GM10847 (cell line): ENCODE results near the gene CHIC1.

Experiments
- POLR2A ChIP-seq: IDR thresholded peaks from 2 replicates; pipeline ENCODE4 v1.6.1; 2011; ENCODE audit not compliant: insufficient read length; ENCODE audit errors: extremely low read depth

Gene CHIC1

DNA sequence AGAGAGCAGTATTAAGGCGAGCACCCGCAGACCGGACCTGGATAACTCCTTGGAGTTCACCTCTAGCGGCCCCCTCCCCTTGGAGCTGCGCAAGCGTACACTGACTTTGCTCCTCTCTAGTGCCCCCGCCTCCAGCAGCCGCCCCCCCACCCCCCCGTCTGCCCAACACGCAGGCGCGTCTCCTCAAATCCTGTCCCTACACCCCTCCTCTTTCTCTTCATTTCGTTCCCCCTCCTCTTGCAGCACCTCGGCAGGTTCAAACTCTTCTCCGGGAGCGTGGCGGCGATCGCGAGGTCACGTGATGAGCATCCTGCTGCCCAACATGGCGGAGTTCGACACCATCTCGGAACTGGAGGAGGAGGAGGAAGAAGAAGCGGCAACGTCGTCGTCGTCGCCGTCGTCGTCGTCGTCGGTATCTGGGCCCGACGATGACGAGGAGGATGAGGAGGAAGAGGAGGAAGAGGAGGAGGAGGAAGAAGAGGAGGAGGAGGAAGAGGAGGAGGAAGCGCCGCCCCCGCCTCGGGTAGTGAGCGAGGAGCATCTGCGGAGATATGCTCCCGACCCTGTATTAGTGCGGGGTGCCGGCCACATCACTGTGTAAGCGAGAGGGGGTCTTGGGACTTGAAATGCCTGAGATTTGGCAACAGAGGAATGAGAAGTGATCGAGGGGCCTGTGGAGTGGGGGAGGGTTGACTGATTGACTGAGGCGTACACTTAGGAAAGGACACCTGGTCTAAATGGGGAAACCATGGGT lies at the start of gene CHIC1:
Gene CHIC1 (plus strand): TSS at position 214 of the 754 bp plus-strand sequence. CDS start 88 bp downstream, at position 302.
- peak; percentile 39 for TF ChIP-seq POLR2A

DNA sequence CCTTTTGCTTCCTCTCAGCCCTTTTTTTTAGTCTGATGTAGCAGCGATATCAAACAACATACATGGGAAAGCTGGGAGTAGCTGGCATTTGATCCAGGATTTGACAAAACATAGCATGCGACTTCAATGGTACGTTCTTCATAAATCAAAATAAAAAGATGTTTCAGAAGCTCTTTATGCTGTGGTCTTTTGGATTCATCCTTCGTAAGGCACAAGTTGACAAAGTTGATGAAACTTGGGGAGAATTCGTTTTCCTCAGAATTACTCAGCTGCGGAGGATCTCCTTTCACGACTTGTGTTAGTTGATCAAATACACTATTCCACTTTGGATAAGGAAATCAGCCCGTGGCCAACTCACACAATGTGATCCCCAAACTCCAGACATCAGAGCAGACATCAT lies 38.1 kb upstream of the CHIC1 start:
- TF ChIP-seq POLR2A: no peak

DNA sequence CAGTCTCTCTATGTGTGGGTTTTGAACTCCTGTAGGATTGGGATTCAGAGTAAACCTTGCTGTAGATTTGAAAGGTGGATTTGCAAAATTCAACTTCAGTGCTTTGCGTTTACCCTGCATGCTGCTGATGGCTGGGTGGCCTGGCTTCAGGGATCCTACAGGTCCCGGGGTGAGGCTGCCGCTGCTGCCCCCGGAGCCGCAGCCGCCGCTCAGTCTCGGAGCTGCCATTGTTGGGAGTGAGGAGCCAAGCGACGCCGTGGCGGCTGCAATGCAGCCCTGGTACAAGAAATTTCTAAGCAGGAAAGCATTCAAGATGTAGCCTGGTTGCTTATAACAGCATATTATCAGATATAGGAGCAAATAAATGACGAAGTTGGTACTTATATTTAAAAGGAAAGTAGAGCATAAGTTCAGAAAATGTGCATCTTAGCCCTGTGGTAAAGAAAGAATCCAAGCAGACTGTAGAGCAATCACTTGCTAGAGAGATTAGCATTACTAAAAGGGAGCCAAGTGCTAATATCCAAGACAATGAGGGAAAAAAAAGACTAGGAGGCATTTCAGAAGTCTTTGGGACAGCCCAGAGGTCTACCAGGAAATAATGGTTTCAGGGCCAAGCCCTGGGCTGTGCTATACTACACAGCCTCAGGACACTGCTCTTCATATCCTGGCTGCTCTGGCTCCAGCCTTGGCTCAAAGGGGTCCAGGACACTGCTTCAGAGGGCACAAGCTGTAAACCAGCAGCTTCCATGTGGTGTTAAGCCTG lies 36.9 kb upstream of the CHIC1 start:
- TF ChIP-seq POLR2A: no peak

DNA sequence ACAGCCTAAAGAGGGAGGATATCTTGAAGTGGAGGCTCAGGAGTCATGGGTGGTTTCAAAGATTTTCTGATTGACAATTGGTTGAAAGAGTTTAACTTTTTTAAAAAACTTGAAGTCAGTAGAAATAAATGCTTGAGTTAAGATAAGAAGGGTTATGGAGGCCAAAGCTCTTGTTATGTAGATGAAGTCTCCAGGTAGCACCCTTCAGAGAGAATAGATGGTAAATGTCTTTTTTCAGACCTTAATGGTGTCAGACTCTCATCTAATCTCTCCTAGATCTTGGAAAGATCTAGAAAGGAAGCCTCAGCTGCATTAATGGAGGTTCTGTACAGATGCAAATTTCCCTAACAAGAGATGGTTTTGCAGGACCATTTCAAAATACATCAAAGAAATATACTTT lies 6.8 kb upstream of the CHIC1 start:
- no peak for TF ChIP-seq POLR2A

DNA sequence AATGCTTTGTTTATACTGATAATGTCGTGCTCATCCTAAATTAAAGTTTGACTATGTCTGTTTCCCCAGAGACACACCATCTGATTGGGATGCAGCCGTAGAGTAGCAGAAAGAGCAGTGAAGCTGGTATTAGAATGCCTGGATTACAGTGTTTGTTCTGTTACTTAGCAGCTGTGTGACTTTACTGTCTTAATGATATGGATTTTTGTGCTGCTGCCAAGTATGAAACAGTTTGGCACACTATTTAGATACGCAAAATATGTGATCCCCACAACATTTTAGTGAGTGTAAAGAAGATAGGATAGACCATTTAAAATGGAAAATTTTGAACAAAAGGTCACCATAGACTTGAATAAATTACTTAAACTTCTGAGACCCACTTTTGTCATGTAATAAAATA lies 1.2 kb upstream of the CHIC1 start:
- TF ChIP-seq POLR2A: no peak

DNA sequence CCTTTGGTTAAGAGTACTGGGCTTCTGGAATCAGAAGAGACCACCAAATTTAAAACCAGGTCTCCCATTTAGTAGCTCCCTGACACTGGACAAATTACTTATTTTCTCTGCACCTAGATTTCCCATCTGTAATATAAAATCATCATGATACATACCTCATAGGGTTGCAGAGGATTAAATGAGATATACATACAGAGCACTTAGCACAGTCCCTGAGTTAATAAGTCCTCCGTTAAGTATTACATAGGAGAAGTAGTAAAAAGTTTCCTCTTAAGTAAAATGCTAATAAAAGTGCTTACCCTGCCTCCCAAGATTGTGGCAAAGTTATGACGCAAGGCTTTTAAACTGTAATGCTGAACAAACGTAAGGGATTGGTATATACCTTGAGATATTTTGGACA lies 539 bp upstream of the CHIC1 start:
- no peak for TF ChIP-seq POLR2A

DNA sequence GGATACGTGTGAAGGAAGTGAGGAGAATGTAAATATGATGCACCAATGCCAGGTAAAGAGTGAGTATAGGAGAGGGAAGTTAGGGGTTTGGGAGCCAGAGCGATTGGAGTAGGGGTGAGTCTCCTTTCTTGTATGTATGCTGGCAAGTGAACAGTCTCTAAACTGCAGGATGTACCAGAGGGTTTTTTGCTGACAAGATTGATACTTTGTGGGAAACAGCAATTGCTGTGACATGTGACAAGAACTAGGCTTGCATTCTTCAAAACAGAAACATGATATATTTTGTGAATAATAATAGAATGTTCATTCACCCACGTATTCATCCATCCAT lies 706 bp downstream of the CHIC1 start:
- no peak for TF ChIP-seq POLR2A

DNA sequence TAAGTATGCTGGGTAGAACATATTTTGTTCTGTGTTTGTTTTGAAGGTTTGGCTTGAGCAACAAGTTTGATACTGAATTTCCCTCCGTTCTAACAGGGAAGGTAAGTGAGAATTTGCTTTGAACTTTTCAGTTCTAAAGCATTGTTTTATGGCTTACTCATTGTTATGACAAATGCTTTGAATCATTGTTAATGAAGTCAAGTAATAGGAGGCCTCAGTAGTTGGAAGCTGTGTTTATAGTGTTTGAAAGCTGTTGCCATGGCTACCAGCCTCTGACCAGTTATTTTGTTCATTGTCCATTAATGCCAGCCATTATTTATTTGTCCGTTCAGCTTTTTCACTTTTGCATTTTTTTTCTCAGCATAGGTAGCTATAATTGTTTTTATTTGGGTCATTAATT lies 14.4 kb downstream of the CHIC1 start:
- no peak for TF ChIP-seq POLR2A

DNA sequence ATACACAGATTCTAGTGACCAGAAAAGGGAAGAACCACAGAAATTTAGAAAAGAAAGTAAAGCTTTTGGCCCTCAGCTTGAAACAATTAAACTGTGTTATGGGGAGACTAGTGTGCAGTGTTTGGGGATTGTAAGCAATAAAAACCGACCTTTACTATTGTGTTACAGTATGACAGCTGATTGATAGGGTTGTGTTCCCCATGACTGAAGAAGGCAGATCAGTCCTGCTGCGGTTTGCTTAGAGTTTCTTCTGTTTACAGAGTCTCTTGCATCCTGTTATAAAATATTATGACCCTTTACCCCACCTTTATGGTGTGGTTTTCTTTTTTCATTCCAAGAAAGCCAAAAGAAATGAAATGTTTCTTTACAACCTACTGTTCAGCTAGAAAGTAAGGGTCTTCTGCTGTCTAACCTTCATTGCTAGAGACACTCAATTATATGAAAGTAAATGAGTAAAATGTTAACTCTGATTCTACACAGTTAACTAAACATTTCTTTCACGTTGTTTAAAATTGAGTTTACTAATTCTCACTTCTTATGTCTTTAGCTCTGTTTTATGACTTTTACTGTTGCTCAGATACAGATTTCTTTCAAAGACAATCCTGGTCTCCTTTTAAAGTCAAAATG lies 18.1 kb downstream of the CHIC1 start:
- no peak for TF ChIP-seq POLR2A

DNA sequence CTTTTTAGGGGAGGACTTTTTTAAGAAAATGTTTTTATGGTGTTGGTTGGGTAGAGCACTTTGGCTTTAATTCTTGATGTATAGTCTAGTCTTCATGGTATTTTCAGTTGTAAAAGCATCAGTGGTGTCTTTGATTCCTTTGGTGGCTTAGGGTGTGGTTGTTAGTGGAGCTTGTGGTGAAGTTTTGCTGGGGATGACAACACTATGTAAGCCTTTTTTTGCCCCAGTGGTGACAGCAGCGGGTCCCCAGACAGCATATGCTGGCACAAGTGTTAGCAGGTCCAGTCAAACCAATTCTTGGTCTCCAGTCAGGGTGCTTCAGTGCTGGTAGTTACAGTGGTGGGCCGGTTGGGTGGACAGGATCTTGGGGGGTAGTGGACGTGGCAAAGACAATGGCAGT lies 52.0 kb downstream of the CHIC1 start:
- TF ChIP-seq POLR2A: no peak

DNA sequence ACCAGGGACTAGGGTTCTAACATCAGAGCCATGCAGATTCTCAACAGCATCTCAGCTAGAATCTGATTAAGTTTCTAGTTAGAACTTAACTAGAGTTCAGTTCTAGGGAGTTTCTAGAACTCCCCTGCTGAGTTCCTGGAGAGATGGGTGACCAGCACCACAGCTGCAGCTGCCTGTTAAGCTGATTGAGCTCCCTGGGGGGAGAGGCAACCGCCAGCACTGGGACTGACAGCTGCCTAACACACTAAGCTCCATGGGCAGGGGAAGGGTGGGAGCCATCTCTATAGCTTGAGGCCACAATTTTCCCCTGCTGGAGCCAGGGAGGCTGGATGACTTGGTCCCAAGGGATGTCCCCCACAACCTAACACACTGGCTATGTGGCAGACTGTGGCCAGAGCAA lies 84.2 kb downstream of the CHIC1 start:
- no peak for TF ChIP-seq POLR2A

DNA sequence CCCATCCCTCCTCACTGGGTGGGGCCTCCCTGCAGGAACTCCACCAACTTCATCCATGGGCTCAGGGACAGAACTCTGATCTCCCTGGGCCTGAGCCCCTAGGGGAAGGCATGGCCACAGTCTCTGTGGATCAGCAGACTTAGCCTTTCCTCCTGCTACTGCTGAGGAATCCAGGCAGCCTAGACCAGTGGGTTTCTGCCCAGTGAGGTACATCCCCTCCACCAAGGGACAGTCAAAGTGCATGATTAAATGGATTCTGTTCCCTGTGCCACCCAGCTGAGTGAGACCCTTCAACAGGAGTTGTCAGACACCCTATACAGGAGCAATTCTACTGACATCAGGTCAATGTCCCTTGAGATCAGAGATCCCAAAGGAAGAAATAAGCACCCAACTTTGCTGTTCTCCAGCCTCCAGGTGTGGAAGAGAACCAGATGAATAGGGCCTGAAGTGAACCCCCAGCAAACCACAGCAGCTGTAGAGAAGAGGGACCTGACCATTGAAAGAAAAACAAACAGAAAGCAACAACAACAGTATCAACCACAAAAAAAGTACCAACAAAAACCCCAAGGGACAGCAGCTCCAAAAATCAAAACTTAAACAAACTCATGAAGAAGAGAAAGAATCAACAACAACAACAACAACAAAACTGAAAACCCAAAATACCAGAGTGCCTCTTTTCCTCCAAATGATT lies 84.8 kb downstream of the CHIC1 start:
- no peak for TF ChIP-seq POLR2A

DNA sequence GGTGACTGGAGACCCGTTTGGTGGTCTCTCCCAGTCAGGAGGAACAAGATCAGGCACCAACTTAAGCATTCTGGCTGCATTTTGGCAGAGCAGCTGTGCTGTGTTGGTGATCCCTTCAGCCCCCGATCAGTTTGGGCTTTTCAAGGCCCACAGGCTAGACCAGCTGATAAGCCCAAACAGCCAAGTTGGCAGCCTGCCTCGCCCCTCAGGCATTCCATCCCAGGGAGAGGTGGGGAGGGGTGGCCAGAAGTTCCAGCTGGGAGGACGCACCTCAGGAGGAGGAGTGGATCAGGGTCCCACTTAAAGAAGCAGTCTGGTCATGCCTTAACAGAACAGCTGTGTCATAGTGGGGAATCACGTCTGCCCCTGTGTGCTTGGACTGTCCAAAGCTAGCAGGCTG lies 105.8 kb downstream of the CHIC1 start:
- TF ChIP-seq POLR2A: no peak

DNA sequence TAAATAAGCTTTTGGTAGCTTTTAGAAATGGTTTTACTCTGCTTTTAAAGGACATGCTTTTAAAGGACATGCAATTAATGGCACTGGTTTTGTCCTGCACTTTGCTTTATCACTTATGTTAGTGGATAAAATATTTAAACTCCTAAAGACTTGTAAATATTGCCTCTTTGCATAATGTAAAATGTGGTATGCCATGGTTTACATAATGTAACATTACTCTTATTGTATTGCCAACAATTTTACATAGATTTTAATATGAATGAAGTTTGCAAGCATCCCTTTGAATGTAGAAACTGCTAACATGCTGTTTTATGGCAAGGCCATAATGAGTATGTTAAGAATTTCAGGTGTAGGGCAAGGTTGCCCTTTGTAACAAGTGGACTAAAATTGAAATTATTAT lies 118.4 kb downstream of the CHIC1 start:
- no peak for TF ChIP-seq POLR2A

DNA sequence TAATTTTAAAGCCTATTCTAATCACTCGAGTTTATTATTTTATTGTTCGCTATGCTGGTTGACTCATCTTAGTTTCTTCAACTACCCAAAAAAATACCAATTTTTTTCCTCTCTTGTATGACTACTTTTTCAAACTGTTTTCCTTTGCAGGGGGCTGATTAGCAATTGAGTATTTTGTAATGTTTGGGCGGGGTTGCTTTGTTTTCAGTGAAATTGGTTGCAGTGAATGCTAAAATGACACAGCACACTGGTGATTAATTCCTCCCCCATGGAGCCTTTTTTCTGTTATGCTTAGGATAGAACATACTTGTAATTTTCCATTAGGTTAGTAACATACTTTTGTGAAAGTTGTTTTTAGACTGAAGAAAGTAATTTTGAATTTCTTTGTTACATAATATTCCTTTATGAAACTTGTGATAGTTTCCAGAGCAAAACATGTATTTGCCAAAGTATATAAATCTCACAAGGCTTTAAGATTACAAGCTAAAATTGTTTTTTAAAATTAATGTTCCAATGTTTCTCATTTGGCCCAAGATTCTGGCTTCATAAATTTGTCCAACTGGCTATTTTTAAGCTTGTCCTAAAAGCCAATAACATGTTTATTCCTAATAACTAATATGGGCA lies 120.4 kb downstream of the CHIC1 start:
- TF ChIP-seq POLR2A: no peak
